ENCODE measurements around the gene HS6ST3. TPM values are rescaled to one million over a fixed set of nuclear protein-coding genes. Genes with fewer than 3 reads are reported as not detected.
A peak's percentile ranks its signal among the peaks of the same experiment; 100 is the strongest.

The HS6ST3 gene
- total and polyA plus RNA-seq, 2 of the 13 experiments (the other 11 are each of a cell fraction or from before 2014, with no cell fraction given), result not detected

DNA sequence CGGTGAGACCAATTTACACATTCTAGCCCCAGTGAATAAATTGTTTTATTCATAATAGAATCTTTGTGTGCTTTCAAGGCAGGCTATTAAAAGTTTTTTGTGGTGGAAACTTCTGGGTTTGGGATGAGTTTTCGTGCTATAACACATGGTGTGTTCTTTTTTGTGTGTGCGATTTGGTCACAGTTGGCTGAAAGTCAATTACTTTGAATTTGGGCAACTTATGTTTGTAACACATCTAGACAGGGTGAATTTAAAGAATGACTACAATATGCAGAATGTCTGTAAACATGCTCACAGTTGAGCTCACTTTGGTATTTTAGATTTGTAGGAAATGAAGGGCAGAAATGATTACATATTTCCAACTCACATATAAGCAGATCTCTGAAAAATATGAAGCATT, 597.3 kb downstream of the HS6ST3 start:
- WGBS (ENCODE audit: low lambda C conversion rate), result 27% methylated on average over 3 of the region's 3 CpGs
- no peak for TF ChIP-seq KLF15 (CRISPR knock-in tag; IDR thresholded peaks at IDR 0.05; ENCODE audit: borderline replicate concordance)

DNA sequence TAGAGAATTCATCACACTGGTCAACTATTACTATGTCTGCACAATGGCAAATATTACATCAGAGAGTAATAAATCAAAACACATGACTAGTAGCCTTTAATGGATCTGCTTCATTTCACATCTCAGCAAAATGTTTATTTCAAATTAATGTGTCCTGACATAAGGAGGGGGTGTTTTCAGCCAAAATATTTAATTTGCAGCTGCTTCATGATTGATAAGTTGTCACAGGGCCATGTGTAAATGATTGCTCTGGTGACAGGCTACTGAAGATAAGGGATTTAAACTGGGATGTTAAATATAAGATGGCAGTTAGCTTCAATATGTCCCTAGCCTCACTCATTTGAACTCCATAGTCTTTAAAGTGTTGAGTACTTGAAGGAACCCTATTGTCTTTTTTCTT, 601.1 kb downstream of the HS6ST3 start:
- DNase-seq (ENCODE audit: low spot score) (no peak), ATAC-seq (no peak), FAIRE-seq (no peak)
- H3K9me3 ChIP-seq (ENCODE audit: low read length), result no peaks in the 10 kb centered on the region
- no peak overlapping the region for H3K9ac ChIP-seq (ENCODE audit: insufficient read depth, low read depth, low read length)
- no peak overlapping the region for H2AFZ ChIP-seq (ENCODE audit: low read length)
- CTCF ChIA-PET (ENCODE audit: low intra/inter-chr PET ratio, low total read pairs), result no interaction called here
- H3K27me3 ChIP-seq (ENCODE audit: control insufficient read depth in 1 of 2, insufficient read depth in 2 of 2, low read length in 2 of 2), result no peaks in the 10 kb centered on the region
- H3K79me2 ChIP-seq (ENCODE audit: insufficient read depth, low read length), result no peaks in the 10 kb centered on the region
- POLR2A ChIA-PET, result no interaction called here
- in situ Hi-C loops (cut with HindIII; ENCODE audit: extremely low pct_ligation_motif_present, low pct_unique_long_range_greater_than_20kb) (no loop called here), intact Hi-C loops (cut with micrococcal nuclease; ENCODE audit: unreplicated experiment) (no loop called here)
- no peaks in the 10 kb centered on the region for H4K20me1 ChIP-seq (ENCODE audit: insufficient read depth, low read length)
- H3K4me3 ChIP-seq (replicated peaks in 1 of 3; ENCODE audit: insufficient read depth in 1 of 3, low read depth in 2 of 3, low read length in 3 of 3), result no peak overlapping the region
- TF ChIP-seq, protein P1, sequence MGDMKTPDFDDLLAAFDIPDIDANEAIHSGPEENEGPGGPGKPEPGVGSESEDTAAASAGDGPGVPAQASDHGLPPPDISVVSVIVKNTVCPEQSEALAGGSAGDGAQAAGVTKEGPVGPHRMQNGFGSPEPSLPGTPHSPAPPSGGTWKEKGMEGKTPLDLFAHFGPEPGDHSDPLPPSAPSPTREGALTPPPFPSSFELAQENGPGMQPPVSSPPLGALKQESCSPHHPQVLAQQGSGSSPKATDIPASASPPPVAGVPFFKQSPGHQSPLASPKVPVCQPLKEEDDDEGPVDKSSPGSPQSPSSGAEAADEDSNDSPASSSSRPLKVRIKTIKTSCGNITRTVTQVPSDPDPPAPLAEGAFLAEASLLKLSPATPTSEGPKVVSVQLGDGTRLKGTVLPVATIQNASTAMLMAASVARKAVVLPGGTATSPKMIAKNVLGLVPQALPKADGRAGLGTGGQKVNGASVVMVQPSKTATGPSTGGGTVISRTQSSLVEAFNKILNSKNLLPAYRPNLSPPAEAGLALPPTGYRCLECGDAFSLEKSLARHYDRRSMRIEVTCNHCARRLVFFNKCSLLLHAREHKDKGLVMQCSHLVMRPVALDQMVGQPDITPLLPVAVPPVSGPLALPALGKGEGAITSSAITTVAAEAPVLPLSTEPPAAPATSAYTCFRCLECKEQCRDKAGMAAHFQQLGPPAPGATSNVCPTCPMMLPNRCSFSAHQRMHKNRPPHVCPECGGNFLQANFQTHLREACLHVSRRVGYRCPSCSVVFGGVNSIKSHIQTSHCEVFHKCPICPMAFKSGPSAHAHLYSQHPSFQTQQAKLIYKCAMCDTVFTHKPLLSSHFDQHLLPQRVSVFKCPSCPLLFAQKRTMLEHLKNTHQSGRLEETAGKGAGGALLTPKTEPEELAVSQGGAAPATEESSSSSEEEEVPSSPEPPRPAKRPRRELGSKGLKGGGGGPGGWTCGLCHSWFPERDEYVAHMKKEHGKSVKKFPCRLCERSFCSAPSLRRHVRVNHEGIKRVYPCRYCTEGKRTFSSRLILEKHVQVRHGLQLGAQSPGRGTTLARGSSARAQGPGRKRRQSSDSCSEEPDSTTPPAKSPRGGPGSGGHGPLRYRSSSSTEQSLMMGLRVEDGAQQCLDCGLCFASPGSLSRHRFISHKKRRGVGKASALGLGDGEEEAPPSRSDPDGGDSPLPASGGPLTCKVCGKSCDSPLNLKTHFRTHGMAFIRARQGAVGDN (CRISPR knock-in tag; IDR thresholded peaks at IDR 0.05), result no peak
- TF ChIP-seq CREB1 (IDR thresholded peaks at IDR 0.05) (0 out of 2 replicates have a peak, but pooled peaks have one; percentile 29), CREB1 (CRISPR knock-in tag; IDR thresholded peaks at IDR 0.05) (no peak)
- no peaks in the 10 kb centered on the region for H3K4me1 ChIP-seq (ENCODE audit: insufficient read depth, low read length)
- H3K36me3 ChIP-seq (replicated peaks in 1 of 2; ENCODE audit: control insufficient read depth in 1 of 2, insufficient read depth in 2 of 2, low read length in 2 of 2), result no peaks in the 10 kb centered on the region
- no TSS peak for BruUV-seq (replicated peaks)
- H3K4me2 ChIP-seq (ENCODE audit: low read depth, low read length), result no peak overlapping the region
- no peak overlapping the region for H3K27ac ChIP-seq (ENCODE audit: extremely low read length, insufficient read depth, low read length)

More for the DNA sequence above, 597.3 kb downstream of the HS6ST3 start:
- Histone ChIP-seq H3K27ac (ENCODE audit: extremely low read length, insufficient read depth, low read length) (no peak overlapping the region), H3K79me2 (ENCODE audit: insufficient read depth, low read length) (no peaks in the 10 kb centered on the region), H4K20me1 (ENCODE audit: insufficient read depth, low read length) (no peaks in the 10 kb centered on the region), H3K36me3 (replicated peaks in 1 of 2; ENCODE audit: control insufficient read depth in 1 of 2, insufficient read depth in 2 of 2, low read length in 2 of 2) (no peaks in the 10 kb centered on the region), H3K4me3 (replicated peaks in 1 of 3; ENCODE audit: insufficient read depth in 1 of 3, low read depth in 2 of 3, low read length in 3 of 3) (no peak overlapping the region), H3K9ac (ENCODE audit: insufficient read depth, low read depth, low read length) (no peak overlapping the region), H3K4me2 (ENCODE audit: low read depth, low read length) (no peak overlapping the region), H3K9me3 (ENCODE audit: low read length) (no peaks in the 10 kb centered on the region), H3K27me3 (ENCODE audit: control insufficient read depth in 1 of 2, insufficient read depth in 2 of 2, low read length in 2 of 2) (no peaks in the 10 kb centered on the region), H2AFZ (ENCODE audit: low read length) (no peak overlapping the region), H3K4me1 (ENCODE audit: insufficient read depth, low read length) (no peaks in the 10 kb centered on the region)
- intact Hi-C loops (cut with micrococcal nuclease; ENCODE audit: unreplicated experiment) (no loop called here), in situ Hi-C loops (cut with HindIII; ENCODE audit: extremely low pct_ligation_motif_present, low pct_unique_long_range_greater_than_20kb) (no loop called here)
- POLR2A ChIA-PET, result no interaction called here
- ATAC-seq (no peak), FAIRE-seq (no peak), DNase-seq (ENCODE audit: low spot score) (no peak)
- no TSS peak for BruUV-seq (replicated peaks)
- CTCF ChIA-PET (ENCODE audit: low intra/inter-chr PET ratio, low total read pairs), result no interaction called here
